HG02973 (cell line): Measurements from ENCODE around the gene PMAIP1.
"Not testable (repeated sequence)": the region's sequence is repeated elsewhere in the genome, so short reads cannot be mapped to it uniquely, and the experiment has no call there.

Source experiments
- ATAC-seq: cut with Tn5 transposase; IDR thresholded peaks from one replicate; pipeline ENCODE4 v1.9.1; 2021; ENCODE audit warnings: moderate library complexity; ENCODE audit not compliant: unreplicated experiment

PMAIP1 gene

DNA sequence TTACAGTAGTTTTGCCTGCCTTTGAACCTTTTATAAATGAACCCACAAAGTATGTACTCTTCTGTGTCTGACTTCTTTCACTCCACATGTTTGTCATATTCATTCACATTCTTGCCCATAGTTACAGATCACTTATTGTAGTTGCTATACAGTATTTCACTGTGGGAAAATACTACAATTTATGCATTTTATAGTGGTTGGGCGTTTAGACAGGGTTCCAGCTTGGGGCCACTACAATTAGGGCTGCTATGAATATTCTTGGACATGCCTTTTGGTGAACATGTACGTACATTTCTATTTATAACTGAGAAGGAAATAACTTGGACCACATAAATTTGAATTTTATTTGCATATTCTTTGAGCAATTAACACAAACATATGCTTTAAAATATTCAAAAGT lies 15.4 kb upstream of the PMAIP1 start:
- no peak for ATAC-seq

DNA sequence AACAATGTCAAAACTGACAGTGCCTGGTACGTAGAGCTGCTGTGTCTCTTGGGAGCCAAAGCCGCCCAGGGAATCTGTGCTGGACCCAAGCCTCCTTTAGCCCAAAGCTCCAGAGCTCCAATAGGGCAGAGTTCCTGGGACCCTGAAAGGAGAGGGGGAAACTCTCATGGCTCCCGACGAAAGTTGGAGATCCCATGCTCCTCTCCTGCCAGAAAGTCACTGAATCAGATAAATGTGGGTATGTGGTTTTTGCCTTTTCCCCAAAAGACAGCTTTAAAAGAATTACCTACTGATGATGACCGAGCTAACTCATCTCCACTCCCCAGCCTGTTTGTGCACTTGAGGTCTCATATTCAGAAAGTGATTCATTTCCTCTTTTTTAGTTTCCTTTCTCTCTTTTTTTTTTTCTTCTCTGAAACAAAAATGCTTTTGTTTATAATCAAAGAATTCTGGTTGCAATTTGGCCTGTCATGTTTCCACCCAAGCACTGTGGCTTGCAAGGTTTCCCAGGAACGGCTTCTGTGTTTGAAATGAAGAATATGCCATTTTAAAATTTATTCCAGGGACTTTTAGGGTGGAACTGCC lies 14.1 kb upstream of the PMAIP1 start:
- ATAC-seq, result peak; percentile 83

DNA sequence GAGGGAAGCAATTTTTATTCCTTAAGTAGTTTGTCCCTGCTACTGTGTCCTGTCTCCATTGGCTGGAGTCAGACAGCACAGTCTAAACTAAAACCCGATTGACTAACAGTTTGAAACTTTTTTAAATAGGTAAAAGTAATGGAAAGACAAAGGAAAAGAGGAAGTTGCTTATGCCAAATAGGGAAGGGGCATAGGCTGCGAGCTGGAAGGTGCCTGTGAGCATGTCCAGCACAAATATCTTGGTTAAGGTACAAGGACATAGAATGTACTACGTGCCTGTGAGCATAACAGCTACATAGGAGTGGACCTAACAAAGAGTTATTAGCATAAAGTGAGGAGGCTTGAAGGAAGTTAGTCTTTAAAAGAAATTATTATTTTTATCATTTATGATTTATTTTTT lies 13.4 kb upstream of the PMAIP1 start:
- not testable (repeated sequence) for ATAC-seq

DNA sequence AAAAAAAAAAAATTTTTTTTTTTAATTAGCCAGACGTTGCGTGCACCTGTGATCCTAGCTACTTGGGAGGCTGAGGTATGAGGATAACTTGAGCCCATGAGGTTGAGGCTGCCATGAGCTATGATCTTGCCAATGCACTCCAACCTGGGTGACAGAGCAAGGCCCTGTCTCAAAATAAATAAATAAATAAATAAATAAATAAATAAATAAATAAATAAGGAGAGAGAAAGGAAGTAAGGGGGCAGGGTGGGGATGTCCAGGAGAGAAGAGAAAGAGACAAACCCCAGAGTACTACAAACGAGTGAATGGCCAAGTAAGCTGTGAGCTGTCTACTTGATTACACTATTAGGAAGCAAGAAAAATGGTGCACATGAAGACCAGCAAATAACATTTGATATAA lies 7.7 kb upstream of the PMAIP1 start:
- ATAC-seq, result no peak

DNA sequence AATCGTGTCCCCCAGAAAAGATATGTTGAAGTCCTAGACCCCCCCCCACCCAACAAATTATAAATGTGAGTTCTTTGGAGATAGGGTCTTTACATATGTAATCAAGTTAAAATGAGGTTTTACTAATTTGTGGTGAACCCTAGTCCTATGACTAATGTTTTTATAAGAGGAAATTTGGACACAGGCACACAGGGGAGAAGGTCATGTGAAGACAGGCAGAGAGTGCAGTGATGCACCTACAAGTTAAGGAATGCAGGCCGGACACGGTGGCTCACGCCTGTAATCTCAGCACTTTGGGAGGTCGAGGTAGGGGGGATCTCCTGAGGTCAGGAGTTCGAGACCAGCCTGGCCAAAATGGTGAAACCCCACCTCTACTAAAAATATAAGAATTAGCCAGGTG lies 5.8 kb upstream of the PMAIP1 start:
- no peak for ATAC-seq

DNA sequence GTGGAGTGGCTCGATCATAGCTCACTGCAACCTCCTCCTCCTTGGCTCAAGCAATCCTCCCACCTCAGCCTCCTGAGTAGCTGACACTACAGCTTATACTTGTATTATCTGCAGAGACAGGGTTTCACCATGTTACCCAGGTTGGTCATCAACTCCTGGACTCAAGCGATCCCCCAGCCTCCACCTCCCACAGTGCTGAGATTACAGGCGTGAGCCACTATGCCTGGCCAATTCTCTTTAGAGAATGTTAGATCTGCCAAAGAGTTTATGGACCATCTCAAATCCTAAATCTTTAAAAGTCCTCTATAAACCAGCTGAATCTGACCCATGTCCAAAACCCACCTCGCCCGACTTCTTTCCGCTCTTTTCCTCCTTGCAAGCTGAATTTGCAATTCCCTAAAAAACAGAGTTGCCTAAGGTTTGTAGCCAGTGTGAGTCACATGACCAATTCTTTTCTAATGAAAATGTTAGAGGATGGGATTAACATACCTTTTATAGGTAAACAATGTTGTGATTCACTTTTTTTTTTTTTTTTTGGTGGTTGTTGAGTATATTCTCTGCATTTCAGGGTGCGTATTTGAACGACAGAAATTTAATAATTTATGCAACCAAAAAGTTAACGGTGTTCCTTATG lies 2.4 kb upstream of the PMAIP1 start:
- no peak for ATAC-seq

DNA sequence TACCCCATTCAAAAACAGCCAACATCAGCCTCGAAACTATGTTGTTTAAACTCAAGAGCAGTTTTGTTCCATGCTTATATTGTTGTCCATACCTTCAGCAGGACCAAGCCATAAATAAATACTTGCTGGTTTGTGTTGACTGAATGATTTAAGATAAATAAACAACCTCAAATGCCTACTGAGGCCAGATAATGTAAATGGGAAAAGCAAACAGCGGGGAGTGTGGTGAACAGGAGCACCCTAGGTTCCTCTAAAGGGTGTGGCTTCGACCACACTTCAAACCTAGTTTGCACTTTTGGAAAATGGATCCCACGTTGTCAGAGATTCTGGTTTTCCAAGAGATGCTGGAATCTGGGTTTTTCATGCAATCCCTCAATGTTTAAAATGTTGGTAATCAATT lies 1.7 kb upstream of the PMAIP1 start:
- ATAC-seq, result no peak

DNA sequence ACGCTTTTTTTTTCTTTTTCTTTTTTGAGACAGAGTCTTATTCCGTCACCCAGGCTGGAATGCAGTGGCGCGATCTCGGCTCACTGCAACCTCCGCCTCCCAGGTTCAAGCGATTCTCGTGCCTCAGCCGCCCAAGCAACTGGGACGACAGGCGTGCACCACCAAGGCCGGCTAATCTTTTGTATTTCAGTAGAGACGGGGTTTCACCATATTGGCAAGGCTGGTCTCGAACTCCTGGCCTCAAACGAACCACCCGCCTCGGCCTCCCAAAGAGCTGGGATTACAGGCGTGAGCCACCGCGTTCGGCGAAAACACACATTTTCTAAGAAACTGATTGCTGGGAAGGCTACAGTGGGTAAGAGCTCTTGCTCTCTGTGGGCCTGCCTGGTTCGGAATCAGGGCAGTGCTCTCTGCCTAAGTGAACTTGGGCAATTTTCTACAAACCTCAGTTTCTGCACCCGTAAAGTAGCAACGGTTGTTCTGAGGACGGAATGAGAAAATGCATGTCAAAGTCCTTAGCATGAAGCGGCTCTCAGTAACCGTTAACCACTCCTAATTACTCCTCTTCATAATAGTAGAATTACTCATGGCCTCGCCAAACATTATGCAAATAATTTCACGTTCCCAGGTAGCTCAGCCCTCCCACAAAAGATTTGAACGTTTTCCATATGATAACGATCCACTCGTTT lies 1.0 kb upstream of the PMAIP1 start:
- peak; percentile 13 for ATAC-seq

DNA sequence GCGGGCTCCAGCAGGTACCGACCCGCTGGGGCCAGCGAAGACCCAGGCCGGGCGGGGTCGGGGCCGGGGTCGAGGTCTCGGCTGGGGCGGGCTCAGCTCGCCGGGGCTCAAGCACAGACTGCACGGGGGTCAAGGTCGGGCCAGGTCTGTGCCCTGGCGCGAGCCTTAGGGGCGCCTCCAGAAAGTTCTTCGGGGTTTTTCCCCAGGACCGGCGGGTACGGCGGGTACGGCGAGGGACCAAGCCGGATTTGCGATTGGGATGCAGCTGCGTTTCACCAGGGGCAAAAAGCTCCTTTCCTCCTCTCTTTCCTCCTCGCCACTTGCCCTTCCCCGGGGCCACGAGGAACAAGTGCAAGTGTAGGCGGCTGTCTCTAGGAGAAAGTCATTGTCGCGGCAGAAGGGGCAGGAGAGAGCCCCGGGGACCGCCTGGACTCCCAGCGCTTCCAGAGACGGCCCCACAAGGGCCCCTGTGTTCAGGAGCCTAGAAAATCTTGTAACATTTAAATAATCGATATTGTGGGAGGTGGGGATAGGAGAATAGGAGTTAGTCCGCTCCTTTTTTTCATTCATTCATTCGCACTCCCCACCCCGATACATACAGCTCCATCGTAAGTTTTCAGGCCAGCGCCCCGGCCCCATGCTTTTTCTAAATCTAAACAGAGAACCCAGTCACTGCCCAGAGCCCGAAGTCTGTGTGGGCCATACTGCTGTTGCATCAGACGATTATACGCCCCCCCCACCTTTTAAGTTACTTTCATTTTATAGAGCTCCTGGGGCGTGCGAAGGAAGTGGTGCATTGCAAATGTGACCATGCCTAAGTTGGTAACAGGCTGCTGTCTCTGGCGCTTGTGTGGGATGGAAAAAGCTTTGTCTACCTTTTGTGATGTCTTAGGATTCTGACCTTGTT lies 679 bp downstream of the PMAIP1 start:
- ATAC-seq, result peak; percentile 37

DNA sequence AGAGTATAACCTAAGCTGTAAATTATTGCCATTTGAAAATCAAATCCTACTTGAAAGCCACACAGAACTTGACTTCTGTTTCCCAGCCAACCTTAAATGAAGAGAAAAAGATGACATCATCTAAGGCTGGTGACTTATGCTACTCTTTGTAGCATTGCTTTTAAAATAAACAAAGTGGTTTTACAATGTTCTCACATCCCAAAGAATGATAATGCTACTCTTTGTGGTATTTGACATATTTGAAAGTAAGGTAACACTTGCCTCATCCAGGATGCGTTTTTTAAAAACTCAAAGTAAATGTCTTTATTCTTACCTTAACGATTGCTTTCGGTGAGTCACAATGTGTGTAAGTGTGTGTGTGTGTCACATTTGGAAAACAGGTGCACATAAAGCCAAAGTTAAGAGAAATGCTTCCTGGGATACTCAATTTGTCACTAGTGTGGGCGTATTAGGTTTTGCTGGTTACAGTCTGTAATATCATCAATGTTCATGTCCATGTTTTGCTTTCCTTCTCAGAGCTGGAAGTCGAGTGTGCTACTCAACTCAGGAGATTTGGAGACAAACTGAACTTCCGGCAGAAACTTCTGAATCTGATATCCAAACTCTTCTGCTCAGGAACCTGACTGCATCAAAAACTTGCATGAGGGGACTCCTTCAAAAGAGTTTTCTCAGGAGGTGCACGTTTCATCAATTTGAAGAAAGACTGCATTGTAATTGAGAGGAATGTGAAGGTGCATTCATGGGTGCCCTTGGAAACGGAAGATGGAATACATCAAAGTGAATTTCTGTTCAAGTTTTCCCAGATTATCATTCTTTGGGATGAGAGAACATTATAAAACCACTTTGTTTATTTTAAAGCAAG lies 2.6 kb downstream of the PMAIP1 start:
- ATAC-seq, result no peak

DNA sequence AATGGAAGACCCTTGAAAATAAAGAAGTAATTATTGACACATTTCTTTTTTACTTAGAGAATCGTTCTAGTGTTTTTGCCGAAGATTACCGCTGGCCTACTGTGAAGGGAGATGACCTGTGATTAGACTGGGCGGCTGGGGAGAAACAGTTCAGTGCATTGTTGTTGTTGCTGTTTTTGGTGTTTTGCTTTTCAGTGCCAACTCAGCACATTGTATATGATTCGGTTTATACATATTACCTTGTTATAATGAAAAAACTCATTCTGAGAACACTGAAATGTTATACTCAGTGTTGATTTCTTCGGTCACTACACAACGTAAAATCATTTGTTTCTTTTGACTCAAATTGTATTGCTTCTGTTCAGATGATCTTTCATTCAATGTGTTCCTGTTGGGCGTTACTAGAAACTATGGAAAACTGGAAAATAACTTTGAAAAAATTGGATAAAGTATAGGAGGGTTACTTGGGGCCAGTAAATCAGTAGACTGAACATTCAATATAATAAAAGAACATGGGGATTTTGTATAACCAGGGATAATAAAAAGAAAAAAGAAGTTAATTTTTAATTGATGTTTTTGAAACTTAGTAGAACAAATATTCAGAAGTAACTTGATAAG lies 3.3 kb downstream of the PMAIP1 start:
- ATAC-seq, result no peak

DNA sequence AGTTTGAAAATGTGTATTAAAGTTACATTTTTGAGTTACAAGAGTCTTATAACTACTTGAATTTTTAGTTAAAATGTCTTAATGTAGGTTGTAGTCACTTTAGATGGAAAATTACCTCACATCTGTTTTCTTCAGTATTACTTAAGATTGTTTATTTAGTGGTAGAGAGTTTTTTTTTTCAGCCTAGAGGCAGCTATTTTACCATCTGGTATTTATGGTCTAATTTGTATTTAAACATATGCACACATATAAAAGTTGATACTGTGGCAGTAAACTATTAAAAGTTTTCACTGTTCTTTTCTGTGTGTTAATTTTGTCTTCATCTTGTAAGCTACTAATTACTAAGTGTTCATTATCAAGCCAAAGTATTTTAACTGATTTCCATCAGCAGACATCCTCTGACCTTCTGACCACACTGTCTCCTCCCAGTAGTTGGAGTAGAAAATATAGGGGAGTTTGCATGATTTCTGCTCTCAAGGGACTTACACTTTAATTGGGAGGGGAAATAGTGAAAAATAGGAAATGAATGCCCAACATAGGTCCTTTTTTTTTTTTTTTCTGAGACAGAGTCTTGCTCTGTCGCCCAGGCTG lies 4.3 kb downstream of the PMAIP1 start:
- no peak for ATAC-seq

DNA sequence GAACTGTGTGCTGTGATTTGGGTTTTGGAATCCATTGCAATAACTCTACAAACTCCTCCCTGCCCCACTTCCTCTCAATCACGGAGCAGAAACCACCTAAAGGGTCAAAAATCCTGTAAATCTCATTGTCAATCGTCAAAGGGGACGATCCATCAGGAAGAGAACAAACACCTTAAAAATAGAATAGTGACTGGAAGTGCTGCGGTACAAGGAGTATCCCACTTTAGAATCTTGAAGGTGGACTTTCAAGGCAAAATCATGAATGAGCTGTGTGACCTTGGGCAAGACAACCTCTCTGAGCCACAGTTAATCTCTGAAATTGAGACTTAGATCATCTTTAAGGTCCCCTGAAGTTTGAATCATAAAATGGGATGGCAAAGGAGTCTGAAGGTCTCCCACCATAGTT lies 5.9 kb downstream of the PMAIP1 start:
- no peak for ATAC-seq

DNA sequence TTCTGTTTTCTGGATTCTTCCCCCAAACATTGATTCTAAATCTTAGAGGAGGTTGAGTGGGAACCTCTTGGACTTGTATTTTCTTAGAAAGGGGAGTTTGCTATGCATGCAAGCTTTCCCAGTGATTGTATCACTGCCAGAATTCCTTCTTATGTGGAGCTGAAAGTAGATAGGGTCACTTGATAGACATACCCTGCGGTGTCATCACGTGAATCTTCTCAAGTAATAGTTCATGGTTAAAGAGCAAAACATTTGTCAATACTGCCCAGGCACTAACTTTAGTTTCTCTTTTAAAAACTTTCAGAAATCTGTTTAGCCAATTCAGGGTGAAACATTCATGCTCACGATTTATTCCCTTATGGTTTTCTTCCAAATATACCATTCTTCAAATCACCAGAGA lies 6.4 kb downstream of the PMAIP1 start:
- ATAC-seq, result no peak

DNA sequence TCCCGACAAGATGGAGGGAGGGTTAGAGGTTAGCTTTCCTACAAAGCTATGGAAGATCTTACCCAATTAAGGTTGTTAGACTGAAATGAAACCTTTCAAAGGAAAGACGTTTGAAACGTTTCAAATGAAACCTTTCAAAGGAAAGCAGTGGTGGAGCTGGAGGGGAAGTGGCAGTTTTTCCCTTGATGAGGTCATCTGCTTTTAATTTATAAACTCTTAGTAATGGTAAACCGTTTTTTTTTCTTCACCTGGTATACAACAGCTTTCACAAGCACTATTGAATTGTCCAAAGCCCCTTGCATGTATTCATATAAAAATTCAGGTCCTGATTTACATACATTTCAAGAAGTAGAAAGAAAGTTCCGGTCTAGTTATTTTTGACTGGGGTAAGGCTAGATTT lies 7.4 kb downstream of the PMAIP1 start:
- no peak for ATAC-seq

DNA sequence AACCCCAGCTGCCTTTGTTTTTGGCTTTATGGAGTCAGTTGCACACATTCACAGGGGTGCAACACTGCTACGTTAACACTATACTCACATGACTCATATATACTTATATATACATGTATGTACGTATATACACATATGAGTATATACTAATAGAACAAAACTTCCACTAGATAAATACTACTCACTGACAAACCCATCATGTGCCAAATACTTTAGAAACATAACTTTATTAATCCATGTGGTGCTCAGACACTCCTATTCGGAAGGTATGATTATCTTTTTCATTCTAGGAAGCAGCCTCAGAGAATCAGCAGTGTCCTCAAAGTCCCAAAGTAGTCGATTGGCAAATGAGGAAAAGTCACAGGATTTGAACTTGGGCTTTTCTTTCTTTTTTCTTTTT lies 7.9 kb downstream of the PMAIP1 start:
- no peak for ATAC-seq

DNA sequence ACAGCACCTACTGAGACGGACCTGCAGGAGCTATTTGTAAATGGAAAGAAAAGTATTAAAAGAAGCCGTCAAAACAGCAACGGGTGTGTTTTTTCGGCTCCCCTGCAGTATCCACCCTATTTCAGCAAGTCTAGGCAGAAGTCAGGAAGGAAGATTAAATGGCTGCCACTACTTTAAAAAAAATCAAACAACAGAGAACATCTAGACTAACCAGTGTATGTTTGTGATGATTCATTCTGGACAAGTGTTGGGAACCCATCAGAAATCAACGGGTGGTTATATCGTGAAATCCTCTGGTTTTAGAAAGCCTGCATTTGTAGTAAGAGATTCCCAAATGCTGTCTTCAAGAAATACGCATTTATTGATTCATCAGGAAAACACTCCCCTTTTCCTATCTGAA lies 9.0 kb downstream of the PMAIP1 start:
- ATAC-seq, result no peak

DNA sequence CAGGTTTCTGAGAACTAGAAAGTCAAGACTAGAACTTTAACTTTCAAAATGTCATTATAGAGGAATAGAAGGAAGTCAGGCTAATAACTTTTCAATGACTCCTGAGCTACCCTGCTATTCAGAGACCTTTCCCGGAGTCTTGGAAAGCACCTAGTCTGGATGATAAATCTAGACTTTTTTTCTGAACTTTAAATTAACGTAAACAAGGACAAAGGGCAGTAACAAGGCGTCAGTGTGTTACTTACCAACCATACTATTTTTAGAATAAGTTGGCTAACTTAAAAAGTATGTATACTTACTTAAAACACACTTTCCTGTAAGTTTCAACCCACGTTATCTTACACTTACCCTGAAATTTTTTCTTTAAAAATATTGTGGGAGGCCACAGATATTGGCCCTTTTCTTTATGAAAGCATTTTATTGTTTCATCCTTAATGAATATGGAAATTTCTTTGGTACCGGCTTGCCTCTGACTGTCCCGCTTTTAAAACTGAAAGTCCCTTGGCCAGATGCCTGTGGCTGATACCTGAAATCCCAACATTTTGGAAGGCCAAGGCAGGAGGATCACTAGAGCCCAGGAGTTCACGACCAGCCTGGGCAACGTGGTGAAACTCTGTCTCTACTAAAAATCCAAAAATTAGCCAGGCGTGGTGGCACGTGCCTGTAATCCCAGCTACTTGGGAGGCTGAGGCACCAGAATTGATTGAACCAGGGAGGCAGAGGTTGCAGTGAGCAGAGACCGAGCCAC lies 9.7 kb downstream of the PMAIP1 start:
- ATAC-seq, result no peak

DNA sequence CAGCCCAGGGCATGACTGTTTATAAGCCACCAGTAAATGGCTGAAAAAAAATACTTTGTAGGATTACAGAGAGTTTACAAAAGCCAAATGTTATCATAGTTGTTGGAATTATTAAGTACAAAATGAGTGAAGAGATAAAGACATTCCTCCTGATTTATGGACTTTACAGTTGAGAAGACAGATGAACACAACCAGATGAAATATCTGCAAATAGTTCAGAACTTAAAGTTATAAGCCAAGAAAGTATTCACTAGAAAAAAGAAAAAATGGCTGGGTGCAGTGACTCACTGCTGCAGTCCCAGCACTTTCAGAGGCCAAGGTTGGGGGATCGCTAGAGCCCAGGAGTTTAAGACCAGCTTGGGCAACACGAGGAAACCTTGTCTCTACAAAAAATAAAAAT lies 11.2 kb downstream of the PMAIP1 start:
- ATAC-seq, result no peak
